NCI-H146 treated with DMSO at 0.1 percent for 48 hours (cell line): ENCODE data around the gene RER1.
"Not testable (repeated sequence)": the region's sequence is repeated elsewhere in the genome, so short reads cannot be mapped to it uniquely, and the experiment has no call there.

Source experiments
- DNase-seq: peaks from one replicate; lab custom pipeline; 2025; ENCODE audit not compliant: unreplicated experiment; lab: John Stamatoyannopoulos, UW

RER1 gene

DNA sequence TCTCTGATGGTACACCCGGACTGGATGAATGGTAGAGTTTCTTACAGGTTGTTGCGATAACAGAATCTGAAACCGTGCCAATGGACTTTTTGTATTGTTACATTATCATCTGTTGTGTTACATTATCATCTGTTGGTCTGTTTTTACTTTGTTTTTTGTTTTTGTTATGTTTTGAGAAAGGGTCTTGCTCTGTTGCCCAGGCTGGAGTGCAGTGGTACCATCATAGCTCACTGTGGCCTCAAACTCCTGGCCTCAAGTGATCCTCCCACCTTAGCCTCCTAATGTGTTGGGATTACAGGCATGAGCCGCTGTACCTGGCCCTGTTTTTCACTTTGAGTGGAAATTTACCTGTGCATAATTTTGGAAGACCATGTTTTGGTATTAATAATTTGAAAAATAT lies 30.9 kb downstream of the RER1 start:
- no peak for DNase-seq

DNA sequence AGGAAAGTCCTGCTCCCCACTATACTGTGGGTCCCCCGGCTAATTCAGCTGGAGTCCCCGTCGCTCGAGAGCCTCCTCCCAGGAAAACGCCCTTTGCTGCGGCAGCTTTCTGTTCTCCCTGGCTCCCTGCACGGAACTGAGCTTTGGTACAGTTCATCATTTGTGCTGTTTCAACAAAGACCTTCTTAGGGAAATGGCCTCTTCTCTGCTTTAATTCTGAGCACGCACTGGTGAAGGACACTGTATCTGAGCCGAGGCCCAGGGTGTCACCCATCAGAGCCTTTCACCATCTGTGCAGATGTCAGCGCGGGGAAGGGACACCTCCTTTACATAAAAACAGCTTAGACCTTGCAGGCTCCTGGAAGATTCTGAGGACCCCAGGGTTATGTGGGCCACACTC lies 34.3 kb downstream of the RER1 start:
- no peak for DNase-seq

DNA sequence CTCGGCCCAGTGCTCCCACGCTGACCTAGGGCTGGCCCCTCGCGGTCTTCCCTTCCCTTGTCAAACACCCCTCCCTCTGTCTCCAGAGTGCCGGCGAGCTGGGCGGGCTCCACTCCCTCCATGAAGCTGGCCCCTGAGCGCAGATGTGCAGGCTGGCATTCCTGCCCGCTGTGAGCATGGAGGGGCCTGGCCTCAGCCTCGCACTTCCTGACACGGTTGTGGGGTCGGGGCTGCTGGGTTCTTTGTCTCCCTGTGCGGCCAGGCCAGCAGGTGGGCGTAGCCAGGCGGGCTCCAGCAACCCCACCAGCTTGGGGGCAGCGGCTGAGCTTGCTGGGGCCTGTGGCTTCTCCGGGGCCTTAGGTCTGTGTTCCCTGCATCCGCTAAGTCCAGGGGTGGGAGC lies 34.9 kb downstream of the RER1 start:
- no peak for DNase-seq

DNA sequence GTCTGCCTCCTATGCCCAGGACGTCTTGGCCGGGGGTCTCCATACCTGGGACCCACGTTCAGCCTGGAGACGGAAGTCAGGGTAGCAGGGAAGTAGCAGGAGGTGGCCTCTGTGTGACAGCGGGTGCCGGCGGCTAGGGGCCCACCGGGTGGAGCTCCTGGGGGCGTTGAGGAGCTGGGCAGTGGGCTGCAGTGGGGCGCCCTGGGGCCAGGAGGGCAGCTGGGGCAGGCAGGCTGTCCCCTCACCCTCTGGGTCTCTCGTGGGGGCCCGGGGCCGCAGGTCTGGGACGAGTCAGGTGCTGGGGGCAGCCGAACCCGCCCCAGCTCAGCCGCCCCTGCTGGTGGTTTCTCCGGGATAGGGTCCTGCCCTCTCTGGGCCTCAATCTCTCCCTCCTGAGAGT lies 35.4 kb downstream of the RER1 start:
- no peak for DNase-seq

DNA sequence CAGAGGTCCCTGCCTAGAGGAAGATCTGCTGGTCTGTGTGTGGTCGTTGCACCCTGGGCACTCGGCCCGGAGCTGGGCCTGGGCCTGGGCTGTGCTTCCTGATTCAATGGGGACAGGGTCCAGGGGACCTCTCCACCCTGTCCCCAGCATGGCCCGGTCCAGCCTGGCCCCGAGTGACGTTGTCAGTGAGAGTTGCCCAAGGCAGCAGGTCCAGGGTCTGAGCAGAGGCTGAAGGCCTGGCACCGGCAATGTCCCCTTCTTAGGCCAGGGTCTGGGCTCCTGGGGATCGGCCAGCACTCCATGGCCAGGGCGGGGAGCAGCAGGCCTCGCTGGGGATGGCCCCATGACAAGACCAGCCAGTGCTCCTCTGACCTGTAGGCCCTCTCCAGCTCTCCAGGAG lies 36.3 kb downstream of the RER1 start:
- DNase-seq: no peak

DNA sequence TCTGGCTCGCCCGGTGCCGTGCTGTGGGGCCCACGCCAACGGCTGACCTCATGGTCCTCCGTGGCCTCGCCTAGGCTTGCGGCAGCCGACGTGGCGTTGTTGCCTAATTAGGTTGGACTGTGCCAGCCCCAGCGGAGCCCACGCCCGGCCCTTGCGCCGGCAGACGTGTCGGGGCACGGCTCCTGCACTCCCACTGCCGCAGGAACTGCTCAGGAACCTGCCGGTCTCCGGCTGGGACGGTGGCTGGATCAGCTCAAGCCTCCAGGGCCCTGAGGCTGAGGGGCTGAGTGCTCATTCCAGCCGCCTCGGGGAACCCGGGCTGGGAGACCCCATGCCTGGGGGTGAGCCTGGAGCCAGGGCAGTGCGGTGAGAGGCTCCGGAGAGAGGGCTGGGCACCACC lies 36.8 kb downstream of the RER1 start:
- no peak for DNase-seq

DNA sequence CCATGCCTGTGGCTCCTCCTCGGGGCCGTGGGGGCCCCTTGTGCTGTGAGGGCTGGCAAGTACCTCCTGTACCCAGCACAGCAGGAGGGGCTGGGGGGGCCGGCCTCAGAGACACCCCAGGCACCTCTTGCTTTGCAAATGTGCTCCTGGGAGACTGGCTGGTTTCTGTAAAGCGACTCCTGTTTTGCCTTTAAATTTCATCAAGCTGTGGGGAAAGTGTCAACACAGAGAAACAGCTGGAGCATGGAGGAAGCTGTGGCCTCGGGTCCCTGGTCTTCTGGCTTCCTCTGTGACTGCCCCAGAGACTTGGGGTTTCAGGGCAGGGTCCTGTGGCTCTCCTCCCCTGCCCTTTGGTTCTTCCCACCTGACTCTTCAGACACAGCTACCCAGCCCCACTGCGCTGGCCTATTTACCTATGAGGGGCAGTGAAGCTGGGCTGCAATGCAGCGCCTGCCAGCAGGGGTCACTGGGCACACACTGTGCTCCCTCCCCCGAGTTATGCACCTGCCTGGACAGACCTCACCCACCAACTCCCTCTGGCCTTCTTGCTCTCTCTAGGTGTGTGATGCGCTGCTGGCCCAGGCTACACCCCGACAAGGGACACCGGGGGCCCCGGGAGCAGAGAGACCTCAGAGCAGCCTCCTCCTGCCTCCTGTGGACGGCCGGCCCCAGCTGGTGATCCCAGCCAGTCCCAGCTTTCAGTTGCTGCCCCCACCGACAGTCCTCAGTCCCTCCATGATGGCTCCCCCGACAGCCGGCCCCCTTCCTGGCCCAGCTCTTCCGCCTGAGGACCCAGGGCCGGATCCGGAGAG lies 38.3 kb downstream of the RER1 start:
- DNase-seq: no peak

DNA sequence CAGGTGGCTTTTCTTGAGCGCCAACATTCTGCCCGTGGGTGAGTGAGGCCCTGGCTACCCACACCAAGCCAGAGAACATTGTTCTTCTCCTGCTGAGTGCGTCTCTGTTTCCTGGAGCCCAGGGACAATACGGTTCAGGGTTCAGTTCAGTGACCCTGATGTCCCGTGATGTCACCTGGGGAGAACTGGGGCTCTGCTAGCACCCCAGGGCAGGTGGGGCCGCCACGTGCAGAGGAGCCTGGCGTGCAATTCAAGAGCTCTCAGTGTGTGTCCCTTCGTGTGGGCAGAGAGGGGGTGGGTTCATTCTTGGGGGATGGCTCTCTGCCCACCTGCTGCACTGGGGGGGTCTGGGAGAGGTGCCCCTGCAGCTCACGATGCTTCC lies 38.9 kb downstream of the RER1 start:
- no peak for DNase-seq

DNA sequence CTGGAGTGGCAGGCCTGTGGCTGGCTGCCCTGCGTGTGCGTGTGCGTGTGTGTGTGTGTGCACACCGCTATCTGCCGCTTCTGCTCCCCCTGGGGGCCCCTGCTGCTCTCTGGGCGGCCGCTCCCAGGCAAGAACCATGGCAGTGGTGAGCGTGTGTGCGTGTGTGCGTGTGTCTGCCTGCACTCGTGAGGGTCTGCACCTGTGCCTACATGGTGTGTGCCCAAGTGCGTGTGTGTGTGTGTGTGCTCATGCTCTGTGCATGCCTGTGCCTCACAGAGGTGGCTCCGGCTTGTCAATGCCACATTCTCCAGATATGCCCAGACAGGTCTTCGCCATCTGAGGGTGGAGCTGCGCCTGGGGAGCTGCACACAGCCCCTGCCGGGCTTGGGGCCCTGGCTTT lies 39.5 kb downstream of the RER1 start:
- no peak for DNase-seq

DNA sequence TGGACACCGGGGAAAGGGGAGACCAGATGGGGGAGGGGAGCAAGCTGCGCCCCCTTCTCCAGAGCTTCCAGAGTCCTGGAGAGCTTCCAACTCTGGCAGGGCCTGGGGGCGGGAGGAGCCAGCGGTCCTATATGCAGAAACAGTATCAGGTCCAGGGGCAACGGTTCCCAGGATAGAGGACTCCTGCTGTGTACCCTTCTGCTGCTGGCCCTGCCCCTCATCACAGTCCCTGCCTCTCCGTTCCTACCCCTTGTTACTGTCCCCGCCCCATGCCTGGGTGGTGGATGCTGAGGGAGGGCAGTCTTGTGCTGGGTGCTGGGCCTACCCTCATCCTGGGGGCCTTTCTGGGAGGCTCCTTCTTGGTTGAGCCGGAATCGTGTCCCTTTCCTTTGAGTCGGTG lies 39.9 kb downstream of the RER1 start:
- no peak for DNase-seq

DNA sequence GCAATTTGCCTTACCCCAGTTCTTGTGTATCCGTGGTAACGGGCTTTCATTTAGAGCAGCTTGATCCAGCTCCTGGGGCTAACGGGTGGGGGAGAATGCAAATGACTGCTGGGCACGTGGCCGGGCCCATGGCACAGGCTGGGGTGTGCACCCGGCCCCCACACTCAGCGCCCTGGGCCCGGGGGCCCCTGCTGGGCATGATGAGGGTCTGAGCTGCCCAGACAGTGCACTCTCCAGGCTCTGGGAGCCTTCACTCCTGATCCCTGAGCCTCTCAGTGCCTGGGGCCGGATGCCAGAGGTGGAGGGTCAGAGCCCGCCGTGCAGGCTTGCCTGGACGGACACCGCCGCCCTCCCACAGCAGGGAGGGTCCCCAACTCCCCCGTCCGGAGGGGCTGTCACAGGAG lies 40.8 kb downstream of the RER1 start:
- DNase-seq: no peak

DNA sequence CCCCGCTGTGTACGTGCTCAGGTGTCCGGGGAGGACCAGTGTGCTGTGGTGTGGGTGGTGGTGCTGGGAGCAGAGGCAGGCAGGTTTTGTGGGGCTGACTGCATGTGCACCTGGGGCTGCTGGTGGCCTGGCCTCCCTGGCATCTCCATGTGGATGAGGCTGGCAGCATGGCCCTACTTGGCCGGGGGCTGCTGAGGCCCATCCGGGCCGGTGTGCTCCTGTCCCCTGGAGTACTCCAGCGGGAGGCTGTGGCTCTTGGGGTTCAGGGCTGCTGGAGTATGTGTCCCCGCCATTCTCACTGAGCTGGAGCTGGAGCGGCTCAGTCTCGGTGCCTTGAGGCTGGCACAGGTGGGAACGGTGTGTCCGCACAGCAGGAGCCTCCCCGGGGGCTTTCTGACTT lies 41.6 kb downstream of the RER1 start:
- DNase-seq: no peak

DNA sequence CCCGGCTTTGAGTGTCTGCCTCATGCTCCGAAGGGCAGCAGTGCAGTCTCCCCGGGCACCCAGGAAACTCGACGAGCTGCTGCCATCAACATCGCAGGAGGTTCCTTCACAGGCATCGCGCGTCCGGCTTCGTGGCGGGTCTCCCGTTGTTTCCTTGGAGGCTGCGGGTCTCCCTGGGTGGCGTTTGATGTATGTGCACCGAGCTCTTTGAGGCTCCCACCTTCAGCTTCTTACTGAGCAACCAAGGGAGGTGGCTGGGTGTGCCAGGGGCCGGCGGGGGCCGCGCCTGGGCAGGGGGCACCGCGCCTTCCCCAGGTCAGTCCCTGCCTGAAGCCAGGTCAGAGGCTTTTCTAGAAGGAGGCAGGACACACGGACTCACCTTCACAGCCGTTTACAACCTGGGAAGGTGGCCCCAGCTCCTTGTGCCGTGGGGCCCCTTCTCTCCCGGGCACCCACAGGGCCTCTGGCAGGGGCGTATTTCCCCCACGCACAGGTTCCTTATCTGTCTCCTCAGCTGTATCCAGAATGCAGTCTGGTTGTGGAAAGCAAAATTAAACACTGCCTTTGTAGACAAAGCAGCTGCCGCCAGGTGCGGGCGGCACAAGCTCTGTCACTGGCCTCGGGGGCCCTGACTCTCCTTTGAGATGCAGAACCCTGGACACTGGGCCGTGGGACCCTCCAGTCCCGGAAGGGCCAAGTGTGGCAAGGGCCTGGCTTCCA lies 42.5 kb downstream of the RER1 start:
- no peak for DNase-seq

DNA sequence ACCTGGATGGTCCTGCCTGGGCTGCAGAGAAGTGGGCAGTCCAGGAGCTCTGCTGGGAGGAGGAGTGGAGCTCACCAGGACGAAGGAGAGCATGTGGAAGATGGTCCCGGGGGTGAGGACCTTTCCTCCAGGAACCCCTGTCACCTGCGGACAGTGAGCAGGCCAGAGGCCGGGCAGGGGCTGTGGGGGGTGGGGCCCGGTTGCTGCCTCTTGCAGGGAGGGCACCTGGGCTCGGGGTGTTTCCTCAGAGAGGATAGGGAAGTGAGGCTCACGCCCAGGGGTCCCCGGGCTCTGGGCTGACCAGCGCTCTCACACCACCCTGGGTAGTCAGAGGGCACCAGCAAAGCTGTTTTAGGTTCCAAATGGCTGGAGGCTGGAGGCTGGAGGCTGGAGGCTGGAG lies 43.5 kb downstream of the RER1 start:
- no peak for DNase-seq

DNA sequence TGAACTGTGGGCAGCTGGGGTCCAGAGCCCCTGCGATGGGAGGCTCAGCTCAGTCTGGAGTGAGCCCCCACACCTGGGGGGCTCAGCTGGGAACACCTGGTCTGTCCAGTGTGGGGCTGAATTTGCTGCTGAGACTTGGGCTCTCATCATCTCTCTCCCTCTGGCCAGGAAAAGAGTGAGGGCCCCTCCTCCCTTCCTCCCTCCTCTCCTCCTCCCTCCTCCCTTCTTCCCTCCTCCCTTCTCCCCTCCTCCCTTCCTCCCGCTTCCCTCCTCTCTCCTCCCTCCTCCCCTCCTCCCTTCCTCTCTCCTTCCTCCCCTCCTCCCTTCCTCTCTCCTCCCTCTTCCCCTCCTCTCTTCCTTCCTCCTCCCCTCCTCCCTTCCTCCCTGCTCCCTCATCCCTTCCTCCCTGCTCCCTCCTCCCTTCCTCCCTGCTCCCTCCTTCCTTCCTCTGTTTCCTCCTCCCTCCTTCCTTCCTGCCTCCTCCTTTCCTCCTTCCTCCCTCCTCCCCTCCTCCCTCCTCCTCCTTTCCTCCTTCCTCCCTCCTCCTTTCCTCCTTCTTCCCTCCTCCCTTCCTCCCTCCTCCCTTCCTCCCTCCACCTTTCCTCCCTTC lies 44.2 kb downstream of the RER1 start:
- DNase-seq: no peak

DNA sequence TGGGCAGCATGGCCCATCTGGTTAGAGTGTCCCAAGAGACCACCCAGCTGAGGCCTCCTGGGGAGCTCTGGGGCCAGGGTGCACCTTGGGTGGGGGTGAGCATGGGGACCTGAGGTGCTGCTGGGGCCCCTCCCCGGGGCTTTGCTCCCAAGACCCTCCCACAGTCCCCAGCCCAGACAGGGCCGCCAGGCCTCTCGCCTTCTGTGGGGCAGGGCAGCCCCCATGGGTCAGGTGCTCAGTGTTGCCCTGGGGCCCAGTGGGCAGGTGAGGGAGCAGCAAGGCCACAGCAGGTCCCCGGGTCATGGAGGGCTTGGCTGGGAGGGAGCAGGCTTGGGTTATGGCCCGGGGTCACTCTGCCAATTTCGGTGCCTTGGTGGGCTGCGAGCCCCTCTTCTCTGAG lies 45.2 kb downstream of the RER1 start:
- DNase-seq: no peak

DNA sequence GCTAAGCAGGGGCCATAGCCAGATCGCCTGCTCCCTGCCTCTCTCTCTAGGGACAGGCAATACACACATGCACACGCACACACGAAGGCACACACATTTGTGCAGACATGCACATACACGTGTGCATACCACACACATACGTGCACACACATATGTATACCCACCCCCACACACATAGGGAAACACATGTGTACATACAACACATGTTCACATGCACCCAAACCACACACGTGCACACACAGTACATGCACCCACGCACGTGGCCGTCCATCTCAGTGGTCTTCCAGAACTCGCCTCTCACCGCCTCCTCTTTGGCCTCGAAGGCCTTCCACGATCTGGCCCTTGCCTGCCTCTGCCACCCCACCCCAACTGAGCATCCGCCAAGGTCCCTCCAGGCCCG lies 46.0 kb downstream of the RER1 start:
- no peak for DNase-seq

DNA sequence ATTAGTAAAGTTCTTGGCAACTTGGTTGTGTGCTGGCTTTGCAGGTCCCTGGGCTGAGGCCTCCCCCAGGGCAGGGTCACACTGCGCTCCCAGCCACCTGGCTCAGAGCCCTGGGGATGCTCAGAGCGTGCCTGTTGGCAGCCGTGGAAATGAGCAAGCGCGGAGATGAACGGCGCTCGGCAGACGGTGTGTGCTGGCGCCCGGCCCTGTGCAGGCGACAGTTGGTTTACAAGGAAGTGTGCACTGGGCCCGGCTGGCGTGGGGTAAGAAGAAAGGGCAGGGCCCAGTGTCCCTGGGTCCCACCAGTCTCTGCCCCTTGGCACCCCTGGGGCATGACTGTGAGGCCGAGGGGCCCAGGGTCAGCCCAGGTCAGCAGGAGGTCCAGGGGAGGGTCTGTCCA lies 46.4 kb downstream of the RER1 start:
- DNase-seq: no peak

DNA sequence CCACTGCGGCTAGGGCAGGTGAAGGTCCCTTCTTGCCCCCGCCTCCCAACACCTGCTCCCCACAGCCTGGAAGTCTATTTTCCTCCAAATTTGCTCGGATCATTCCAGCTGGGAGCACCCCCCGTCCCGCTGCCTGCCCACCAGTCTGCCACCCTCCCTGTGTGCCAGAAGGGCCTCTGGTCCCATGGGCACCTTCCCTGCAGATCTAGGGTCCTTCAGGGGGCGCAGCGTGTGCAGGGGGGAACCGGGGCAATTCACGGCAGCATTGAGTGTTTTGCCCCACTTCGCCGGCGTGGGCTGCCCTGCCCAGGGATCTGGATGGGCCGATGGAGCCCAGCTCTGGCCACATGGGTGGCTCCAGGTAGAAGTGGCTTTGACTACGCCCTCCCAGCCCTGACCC lies 47.0 kb downstream of the RER1 start:
- no peak for DNase-seq

DNA sequence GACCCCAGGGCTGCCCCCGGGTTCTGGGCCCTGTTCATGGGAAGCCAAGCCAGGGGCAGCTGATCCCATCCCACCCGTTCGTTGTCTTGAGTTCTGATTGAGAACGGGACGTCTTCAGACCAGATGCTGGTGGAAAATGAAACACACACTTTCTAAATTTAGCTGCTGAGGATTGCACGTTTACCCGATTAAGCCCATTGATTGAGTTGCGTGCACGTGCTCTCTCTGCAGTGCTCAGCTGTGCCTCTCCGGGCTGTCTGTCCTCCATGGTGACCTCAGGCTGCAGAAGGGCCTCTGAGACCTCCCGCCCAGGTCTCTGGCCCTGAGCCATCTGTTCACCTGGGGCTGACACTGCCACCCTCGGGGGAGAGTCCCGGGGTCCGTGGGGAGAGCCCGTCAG lies 47.7 kb downstream of the RER1 start:
- DNase-seq: no peak

DNA sequence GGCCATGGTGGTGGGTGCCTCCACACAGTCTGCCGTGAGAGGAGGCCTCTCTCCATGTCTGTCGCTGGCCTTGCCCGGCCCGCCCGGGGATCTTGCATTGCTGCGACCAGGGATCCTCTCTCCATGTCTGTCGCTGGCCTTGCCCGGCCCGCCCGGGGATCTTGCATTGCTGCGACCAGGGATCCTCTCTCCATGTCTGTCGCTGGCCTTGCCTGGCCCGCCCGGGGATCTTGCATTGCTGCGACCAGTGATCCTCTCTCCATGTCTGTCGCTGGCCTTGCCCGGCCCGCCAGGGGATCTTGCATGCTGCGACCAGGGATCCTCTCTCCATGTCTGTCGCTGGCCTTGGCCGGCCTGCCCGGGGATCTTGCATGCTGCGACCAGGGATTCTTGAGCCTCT lies 48.7 kb downstream of the RER1 start:
- not testable (repeated sequence) for DNase-seq

DNA sequence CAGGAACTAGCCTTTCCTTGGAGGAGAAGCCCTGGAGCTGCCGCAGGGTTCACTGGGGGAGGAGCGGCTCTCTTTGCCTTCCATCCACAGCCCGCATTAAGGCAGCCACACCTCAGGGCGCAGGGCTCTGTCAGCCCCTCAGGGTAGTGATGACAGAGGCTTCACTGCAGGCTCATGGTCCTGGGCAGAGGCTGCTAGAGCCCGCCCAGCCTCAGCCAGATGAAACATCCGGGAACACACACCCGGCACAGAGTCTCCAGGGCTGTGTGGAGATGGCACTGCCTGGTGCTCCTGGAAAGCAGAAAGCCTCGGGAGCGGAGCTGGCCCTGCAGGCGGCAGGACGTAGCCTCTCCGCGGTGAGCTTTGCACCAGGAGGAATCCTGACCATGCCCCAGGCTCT lies 50.1 kb downstream of the RER1 start:
- DNase-seq: no peak
